Activated CD4-positive, alpha-beta T cell treated with anti-CD3 and anti-CD28 coated beads, Interleukin-2, amount 50 U/mL, for 48 hours (primary cell): Measurements from ENCODE around the gene CCDC170.
"Not testable (repeated sequence)": the region's sequence is repeated elsewhere in the genome, so short reads cannot be mapped to it uniquely, and the experiment has no call there.

Experiments
- DNase-seq, 2 experiments: peaks; one replicate each; pipeline ENCODE4 v3.0.0-alpha.2; 2020

Gene CCDC170, protein sequence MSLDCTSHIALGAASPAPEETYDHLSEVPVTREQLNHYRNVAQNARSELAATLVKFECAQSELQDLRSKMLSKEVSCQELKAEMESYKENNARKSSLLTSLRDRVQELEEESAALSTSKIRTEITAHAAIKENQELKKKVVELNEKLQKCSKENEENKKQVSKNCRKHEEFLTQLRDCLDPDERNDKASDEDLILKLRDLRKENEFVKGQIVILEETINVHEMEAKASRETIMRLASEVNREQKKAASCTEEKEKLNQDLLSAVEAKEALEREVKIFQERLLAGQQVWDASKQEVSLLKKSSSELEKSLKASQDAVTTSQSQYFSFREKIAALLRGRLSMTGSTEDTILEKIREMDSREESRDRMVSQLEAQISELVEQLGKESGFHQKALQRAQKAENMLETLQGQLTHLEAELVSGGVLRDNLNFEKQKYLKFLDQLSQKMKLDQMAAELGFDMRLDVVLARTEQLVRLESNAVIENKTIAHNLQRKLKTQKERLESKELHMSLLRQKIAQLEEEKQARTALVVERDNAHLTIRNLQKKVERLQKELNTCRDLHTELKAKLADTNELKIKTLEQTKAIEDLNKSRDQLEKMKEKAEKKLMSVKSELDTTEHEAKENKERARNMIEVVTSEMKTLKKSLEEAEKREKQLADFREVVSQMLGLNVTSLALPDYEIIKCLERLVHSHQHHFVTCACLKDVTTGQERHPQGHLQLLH

DNA sequence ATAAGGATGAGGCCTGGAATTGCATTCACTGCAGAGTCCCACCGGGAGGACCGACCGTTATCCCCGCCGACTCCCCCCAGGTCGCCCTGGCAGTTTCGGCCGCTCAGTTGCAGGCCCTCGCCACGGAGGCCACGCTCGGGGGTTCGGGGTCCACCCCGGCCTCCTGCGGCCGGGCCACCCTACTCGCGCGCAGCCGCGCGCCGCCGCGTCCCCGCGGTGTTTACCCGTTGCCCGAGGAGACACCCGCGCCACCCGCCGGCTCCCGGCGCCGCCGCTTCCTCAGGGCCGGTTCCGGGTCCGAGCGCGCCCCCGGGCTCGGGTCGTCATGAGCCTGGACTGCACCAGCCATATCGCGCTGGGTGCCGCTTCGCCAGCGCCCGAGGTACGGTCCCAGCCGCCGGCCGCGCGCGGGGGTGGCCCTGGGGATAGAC lies at the start of gene CCDC170:
Gene CCDC170, plus strand, starts transcription at position 214 of the 431 bp plus-strand sequence. Its CDS starts 112 bp downstream, at position 326.
- peak; percentile 12 to 15 for DNase-seq

DNA sequence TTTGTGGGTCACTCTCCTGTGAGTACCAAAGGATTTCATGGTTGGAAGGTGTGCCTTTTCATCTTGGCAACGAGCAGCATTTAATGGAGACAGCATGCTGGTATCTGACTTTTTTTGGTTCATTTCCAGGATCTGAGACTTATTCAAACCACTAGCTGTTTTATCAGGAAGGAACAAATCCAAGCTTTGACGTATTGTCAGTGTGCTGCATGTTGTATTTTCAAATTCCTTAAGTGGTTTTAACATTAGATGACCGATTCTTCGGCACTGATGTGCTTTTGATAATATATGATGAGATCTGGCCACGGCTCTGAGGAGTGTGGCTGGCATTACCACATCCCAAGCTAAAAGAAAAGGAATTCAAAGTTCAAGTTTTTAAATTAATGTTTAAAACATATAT lies 48.3 kb upstream of the CCDC170 start:
- DNase-seq: no peak

DNA sequence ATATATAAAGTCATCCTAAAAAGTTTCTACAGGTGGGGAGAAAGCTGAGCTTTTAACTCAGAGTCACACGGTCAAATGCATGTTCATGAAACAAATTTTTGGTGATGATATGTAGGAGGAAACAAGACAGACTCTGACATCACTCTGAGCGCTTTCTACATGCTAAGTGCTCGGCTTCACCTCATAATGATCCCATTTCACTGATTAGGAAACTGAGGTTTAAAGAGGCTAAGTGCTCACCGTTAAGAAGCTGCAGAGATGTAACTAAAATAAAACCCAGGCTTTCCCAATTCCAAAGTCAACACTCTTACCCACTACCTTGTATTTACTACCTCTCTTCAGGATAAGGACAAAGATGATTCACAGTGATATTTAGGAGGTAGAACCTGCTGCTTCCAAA lies 46.6 kb upstream of the CCDC170 start:
- DNase-seq: no peak

DNA sequence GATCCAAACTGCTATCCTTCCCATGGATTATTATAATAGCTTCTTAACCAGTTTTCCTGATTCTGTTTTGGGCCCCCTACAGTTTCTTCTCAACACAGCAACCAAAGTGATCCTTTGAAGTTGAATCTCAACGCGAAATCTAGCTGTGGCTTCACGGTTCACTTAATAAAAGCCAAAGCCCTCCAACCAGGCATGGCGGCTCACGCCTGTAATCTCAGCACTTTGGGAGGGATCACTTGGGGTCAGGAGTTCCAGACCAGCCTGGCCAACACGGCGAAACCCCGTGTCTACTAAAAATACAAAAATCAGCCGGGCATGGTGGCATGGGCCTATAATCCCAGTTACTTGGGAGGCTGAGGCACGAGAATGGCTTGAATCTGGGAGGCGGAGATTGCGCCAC lies 45.2 kb upstream of the CCDC170 start:
- no peak for DNase-seq

DNA sequence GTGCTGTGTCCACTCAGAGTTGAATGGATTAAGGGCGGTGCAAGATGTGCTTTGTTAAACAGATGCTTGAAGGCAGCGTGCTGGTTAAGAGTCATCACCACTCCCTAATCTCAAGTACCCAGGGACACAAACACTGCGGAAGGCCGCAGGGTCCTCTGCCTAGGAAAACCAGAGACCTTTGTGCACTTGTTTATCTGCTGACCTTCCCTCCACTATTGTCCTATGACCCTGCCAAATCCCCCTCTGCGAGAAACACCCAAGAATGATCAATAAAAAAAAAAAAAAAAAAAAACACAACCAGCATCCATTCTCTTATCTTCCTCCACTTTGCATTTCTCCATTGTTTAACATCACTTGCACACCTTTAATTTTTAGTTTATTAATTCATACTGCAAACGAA lies 42.9 kb upstream of the CCDC170 start:
- not testable (repeated sequence) for DNase-seq

DNA sequence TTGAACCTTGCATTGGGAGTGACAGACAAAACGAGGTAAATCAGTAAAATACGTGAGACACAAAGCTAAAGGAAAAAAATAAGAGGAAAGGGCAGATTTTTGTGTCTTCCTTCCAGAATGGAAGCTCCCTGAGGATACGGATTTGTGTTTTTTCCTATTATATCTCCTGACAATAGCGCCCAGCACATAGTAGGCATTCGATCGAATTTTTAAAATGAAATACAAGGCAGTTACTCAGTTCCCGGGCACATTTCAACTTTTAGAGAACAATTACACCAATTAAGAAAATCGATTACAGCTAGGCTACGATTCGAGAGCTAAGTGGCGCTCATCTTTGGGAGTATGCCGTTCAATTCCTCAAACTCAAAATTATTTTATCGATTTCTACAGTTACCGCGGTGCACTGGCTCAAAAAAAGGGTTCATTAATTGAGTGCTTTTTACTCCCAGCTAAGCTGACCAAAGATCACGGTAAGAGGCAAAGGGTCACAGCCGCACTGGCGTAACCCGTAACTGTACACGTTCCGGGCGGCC lies 42.3 kb upstream of the CCDC170 start:
- no peak for DNase-seq

DNA sequence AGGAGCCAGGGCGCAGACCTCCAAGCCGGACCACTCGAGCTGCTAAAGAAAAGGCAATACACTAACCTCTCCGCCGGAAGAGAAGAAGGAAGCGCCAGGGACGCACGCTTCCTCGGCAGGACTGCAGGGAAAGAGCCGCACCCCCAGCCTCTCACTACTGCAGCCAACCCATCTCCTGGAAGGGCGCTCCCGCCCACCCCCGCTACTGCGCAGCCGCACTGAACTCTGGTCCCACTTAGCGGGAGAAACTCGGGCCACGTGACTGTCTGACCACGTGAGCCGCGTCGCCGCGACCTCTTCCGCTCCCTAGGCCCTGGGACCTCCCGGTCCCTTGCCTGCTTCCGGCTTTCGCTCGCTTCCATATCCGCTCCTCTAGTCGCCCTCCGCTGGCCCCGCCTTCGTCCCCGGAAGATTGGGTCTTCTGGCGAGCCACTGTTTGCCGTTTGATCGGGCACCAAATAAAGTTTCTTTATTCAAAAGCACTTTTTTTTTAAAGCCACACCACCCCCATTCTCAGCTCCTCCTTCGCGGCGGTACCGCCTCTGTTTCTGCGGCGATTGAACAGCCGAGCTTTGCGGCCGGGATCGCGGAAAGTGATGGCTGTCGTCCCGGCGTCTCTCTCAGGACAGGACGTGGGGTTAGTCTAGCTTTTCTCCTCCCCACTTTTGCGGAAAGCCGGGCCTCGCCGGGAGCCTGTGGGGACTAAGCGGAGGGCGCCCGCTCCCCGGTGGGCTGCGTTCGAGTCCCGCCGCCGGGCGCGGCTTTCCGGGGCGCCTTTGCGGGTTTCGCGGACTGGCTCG lies 41.7 kb upstream of the CCDC170 start, which contains the start of gene RMND1:
Gene RMND1, minus strand, starts transcription at position 177 of the 800 bp plus-strand sequence. CDS start 6,315 bp downstream, outside the sequence.
- peak; percentile 99 for DNase-seq

DNA sequence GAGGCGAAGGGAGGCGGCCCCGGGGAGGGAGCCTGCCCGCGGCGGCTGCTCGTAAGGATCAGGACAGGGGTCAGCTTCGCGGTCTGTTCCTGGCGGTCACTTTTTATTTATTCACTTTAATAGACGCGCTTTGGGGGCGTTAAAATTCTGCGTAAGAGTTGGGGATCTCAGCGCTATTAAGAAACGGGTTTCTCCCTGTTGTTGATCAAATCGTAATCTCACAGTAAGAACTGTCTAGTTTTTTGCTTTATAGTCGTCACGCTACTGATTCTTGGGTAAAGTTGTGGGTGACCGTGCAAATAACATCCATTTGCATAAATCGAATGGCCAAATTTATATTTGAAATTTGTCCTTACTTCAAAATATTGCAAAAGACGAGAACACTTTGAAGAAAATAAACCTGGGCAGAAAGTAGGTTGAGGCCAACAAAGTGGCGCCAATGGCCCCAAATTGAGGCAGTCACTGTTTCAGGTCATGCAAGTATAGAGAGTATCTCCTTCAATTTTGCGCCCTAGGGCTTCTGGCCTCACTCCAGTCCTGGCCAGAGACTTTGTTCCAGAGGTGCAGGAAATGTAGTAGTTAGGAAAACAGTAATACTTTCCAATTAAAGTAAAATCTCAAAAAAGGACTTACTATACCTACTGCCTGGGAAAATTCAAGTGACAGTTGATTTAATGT lies 40.9 kb upstream of the CCDC170 start:
- DNase-seq: no peak

DNA sequence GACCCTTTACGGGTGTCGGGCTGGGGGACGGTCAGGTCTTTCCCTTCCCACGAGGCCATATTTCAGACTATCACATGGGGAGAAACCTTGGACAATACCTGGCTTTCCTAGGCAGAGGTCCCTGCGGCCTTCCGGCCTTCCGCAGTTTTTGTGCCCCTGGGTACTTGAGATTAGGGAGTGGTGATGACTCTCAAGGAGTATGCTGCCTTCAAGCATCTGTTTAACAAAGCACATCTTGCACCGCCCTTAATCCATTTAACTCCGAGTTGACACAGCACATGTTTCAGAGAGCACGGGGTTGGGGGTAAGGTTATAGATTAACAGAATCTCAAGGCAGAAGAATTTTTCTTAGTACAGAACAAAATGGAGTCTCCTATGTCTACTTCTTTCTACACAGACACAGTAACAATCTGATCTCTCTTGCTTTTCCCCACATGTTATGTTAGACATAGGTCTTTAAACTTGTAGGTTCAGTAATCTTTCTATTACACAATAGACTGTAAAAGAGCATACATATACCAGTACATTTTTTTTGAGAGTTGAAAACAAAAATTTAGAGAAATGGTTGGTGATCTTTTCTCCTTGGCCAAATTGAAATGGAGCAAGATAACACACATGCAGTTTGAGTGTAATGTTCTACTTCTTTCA lies 37.9 kb upstream of the CCDC170 start:
- DNase-seq: not testable (repeated sequence)

DNA sequence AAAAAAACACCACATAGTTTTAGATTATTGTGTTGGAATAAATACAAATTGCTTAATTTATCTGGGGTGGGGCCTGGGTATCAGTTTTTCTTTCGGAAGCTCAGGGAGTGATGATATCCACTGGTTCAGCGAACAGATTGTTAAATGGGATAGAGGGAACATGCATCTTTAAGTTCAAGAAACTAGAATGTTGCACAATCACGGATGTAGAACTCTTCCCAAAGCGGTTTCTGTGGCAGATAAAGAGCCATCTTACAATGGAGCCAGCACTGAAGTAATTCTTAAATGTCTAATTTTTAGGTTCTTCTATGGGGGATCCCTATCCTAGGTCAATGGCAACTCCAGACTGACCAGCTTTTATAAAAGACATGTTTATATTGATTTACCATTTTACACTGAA lies 32.1 kb upstream of the CCDC170 start:
- no peak for DNase-seq

DNA sequence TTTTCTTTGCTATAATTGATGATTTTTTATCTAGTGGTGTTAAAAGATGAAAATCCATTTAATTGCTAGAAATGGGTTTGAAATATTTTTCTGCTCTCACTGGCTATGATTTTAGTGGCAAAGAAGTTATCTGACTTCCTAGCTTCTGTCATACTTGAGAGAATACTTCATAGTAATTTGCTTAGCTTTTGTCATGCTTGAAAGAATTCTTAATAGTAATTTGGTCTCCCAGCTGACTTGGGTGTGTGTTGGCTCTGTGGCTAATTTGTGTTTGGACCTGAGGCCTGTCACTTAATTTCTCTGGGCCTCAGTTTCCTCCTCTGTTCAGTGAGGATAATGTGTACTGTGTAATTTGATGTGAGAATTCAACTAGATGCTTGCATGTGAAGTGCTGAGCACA lies 29.1 kb upstream of the CCDC170 start:
- DNase-seq: no peak

DNA sequence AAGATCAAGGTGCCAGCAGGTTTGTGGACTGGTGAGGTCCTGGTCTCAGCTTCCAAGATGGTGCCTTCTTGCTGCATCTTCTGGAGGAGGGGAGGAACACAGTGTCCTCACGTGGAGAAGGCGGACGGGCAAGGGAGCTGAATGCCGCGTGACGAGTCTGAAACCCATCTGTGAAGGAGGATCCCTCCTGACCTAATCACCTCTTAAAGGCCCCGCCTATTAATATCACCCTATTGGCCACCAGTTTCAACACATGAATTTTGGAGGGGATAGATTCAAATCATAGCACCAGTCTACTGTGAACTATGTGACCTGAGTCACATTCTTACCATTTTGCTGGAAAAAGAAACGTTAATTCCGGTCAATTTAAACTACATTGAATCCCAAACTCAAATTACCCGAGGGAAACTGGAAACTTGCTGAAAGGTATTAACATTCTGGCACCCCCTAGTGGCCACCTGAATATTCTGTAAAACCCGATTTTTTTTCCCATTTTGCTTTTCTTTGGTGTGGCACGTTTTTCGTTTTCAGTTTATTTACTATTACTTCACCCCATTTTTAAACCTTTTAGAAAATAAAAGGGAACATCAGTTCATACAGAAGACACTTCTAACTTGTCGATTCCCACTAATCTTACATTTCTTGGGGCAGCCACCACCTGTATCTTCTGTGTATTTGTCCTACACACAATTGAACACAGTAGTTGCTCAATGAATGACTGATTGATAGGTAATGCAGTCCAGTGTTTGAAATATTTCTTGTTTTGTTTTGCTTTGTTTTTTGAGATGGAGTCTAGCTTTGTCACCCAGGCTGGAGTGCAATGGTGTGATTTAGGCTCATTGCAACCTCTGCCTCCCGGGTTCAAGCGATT lies 17.9 kb upstream of the CCDC170 start:
- peak; percentile 38 to 52 for DNase-seq

DNA sequence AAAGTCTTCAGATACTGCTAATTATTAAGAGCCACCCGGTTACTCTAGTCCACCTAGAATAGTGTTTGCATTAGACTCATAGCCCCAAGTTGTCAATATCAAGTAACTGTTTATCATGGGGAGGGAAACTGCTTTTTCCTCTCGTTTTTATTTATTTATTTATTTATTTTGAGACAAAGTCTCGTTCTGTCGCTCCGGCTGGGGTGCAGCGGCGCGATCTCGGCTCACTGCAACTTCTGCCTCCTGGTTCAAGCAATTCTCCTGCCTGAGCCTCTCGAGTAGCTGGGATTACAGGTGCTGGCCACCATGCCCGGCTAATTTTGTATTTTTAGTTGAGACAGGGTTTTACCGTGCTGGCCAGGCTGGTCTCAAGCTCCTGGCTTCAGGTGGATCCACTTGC lies 16.1 kb upstream of the CCDC170 start:
- no peak for DNase-seq

DNA sequence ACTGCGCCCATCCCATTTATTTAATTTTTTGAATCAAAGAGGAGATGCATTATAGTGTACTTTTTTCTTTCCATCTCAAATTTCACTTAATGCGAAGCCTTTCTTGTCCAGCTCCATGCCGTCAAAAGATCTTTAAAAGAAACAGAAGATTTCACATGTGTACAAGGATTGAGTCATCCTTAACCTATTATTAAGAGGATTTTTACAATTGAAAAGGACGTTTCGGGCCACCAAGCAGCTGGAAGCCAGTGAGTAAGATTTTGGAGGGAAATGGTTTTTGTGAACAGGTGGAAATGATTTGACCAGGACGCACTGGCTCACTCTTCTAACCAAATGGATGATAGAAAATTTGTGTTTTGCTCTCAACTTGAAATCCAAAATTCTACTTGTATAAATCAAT lies 15.1 kb upstream of the CCDC170 start:
- no peak for DNase-seq

DNA sequence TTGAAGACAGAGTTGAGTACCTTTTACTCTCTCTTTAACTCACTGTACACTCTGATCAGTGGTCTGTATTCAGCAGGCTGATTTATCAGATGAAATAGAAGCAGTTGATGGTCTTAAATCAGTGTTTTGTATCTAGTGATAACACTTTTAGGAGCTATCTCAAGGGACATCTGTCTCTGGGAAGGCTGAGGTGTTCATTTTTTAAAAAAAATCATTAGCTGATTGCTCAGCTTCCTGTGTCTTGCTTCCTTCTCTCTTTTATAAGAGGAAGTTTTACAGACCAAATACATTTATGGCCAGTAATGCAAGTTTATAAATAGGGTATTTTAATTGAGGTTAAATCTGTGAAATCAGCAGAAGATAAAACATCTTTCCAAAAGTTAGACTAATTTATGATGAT lies 12.0 kb upstream of the CCDC170 start:
- DNase-seq: no peak

DNA sequence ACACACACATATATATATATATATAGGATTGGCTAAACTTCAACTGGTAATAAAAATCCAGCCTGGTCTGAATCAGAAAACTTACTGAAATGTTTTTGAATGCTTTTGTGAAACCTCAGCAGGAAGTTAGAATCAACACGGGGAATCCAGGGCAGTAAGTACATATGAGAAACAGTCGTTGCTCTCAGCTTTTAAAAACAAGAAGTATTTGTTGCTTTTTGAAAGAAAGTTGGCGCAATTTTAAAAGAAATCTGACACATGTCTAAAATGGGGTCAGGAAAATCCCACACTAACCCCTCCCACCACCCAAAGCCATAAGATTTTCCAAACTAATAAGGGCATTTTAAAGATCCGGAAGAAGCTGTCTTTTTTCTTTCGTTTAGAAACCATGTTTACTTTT lies 11.5 kb upstream of the CCDC170 start:
- DNase-seq: no peak

DNA sequence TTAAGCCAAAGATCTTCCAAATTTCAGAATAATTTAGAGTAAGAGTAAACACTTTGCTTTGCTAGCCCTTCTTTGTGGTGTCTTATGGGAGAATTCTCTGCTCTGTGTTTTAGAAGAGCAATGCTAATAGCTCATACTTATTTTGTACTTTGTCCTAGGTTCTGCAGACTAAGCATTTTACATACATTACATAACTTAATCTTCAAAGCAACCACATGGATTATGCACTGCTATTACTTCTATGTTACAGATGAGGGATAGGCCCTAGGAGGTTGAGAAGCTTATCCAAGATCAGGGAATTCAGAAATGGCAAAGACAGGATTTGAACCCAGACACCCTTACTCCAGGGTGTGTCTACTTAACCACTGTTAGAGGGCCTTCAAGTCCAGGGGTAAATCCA lies 9.8 kb upstream of the CCDC170 start:
- DNase-seq: no peak

DNA sequence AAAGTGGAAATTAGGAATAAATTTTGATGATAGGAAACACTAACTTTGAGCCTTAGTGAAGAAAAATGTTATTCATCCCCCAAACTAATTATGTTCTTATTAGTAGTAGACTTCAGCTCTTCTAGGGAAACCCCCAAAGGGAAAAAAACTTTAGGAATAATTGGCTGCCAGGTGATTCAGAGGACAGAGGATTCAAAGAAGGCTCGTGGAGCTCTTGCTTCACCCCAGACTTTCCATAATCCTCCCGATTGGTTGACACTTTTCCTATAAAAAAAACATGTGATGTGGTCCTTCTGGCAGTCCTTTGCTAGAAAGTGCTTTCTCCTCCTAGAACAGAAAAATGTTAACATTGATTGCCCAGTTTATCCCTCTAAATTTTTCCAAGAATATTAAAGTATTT lies 5.6 kb upstream of the CCDC170 start:
- DNase-seq: no peak

DNA sequence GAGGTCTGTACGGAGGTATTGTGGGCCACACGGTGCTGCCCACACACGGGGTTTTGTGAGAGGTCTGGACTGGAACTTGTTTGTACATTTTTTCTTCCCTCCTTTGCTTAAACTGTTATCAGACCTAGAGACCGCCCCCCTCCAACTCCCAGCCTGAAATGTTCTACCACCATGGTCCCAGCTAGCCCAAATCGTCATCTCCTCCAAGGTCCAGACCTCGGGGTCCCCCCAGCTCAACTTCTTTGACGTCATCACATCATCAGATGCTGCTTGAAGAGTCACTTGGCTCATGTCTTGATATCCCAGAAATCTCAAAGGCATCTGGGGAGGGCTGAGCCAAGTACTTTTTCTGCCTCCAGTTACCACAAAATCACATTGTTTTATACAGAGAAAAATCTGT lies 2.8 kb upstream of the CCDC170 start:
- no peak for DNase-seq

DNA sequence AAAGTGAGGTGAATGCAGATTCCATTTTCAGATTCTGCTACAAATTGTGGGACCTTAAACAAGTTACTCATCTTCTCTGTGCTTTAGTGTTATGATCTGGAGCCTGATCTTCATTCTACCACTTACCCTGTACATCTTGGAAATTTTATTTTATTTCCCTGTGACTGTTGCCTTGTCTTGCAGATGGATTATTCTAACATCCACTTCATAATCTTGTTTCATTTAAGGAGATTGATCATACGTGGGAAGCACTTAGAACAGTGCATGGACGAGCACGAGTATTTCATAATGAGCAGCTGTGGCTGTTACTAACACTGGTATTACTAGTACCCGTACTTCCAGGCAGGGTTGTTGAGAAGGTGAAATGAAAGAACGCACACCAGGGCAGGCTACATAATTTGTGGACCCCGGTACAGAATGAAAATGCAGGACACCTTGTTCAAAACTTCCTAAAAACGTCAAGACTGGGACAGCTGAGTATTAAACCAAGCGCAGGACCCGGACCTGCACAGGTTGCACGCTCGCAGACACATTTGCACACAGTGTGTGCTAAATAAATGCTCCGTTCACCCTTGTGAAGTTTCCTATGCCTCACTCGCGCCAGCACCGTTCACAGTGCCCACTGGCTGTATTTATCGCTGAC lies 535 bp upstream of the CCDC170 start:
- no peak for DNase-seq
